ENCODE measurements around the gene CENATAC.

DNA sequence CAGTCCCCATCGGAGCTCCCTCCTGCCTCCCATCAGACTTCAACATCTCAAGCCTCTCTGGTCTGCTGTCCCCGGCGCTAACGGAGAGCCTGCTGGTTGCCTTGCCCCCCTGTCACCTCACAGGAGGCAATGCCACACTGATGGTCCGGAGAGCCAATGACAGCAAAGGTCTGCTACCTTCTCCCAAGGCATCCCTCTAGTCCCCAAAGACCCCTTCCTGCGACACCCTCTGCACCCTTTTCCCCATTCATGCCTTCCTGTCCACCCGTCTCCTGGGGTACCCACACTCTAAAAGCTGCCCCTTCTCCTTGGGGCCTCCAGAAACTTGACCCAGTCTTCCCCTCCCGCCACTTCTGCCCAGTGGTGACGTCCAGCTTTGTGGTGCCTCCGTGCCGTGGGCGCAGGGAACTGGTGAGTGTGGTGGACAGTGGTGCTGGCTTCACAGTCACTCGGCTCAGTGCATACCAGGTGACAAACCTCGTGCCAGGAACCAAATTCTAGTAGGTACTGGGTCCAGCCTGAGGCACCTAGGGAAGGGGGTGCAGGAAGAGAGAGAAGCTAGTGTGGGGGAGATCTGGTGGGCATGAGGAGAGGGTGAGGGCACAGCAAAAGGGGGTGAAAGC lies 41.0 kb upstream of the CENATAC start:
- TF ChIP-seq CTCF (conservative IDR thresholded peaks at IDR 0.05) (no peak; the same call in 1 of the 2 replicates), EZH2 (IDR thresholded peaks at IDR 0.05; ENCODE audit: low read depth) (no peak)

All from PC-9 (cell line).